NCI-H82 (cell line): ENCODE measurements around the gene ANXA3.

ENCODE experiments used
- DNase-seq: peaks from one replicate; lab custom pipeline; 2025; lab: John Stamatoyannopoulos, UW

The ANXA3 gene

GRCh38 chr4:78612398-78613178, 61.0 kb downstream of the ANXA3 start:
- DNase-seq: peak; percentile 37

- peak; percentile 16 for DNase-seq
Measured at GRCh38 chr4:78613522-78614321, 62.2 kb downstream of the ANXA3 start.

DNA sequence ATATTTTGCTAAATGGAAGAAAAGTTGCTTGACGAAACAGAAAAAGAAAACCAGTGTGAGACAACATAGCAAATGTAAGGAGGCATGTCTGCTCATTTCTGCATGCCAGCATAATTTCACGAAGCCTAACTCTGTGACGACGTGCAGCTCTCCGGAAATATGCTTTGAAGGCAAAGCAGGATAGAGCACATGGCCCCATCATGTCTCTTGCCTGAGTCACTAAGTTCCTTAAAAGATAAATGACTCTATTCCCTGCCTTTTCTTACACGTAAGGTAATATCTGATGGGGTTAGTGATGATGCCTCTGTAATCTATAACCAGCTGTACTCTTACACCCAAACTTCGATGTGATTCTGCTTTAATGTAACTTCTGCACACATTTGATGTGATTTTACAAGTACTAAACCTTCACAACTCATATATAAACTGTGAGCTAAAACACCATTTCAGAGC, 64.5 kb downstream of the ANXA3 start:
- no peak for DNase-seq

GRCh38 chr4:78618436-78618835, 66.9 kb downstream of the ANXA3 start:
- DNase-seq: no peak

DNA sequence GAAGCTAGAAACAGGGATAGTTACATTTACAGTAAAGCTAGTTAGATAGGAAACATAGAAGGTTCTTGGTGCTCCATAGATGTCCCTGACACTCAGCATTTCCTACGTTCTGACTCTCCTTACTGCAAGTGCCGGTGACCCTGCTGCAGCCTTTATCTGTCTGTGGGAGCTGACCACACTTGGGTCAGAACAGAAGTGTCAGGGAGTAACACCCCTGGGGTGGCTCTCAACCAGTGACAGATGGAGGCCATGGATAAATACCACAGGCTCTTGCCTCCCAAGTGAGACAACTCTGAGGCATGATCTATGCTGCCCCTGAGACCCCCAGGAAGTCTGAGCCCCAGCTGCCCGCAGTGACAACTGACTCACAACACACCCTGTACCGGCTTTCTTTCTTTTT, 69.8 kb downstream of the ANXA3 start:
- no peak for DNase-seq

DNA sequence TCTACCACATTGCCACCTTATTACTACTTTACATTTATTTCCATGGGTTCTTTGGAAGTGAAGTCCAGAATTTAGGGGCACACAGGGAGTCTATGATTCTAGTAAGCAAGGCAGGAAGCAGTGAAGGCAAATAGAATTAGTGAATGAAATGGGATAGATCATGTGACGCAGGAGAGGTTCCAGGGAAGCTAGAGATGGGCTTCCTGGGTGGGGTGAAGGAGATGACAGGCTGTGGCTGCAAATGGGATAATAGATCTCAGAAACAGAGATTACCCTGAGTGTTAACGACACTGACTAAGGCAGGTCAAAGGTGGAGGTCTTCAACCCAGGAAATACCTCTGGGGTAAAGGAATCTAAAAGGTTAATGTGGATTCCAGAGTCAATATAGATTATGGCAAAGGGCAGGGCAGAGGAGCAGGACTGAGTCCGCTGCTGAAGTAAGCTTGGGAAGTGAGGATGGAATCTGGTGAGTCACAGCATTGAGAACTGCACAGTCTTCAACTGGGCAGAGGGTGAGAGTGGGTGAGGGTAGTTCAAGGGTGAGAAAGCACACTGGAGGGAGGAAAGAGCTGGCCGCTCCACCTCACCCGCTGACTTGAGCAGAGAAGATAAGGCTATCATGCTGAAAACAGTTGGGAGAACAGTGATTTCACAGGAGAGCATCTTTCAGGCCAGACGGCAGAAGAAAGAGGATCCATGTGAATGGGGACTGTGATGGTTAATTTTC, 70.8 kb downstream of the ANXA3 start:
- peak; percentile 43 for DNase-seq

DNA sequence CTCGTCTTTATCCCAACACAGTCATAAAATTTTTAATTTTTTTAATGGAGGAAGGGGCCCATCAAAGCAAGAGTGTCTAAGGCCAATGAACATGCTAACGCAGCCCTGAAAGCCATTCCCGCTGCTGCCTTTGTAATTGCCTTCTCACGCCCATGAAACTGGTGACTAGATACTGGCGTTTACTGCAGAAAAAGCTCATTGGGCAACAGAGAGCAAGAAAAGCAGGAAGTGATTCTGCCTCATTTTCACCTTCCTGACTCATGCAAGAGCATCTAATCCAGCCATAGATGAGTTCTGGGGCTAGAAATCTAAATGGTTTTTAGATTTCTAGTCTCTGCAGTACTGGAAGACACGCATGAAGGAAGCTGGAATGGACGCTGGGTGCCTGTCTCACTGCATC, 72.5 kb downstream of the ANXA3 start:
- DNase-seq: no peak

DNA sequence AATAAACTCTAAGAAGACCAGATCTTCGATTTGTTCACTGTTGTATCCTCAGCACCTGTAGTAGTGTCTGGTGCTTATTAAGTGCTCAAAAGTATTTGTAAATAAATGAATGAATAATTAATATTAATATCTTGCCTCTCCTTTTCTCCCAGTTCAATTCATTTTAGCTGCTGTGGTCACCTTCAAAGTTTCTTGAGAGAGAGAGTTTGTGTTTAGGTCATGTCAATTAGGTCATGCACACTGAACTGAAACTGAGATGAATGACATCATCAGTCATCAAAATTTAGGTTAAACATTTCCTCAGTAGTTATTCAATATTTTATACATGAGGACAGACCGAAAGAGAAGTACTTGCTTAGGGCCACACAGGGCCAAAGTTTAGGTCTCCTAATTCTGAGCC, 73.5 kb downstream of the ANXA3 start:
- no peak for DNase-seq

GRCh38 chr4:78627046-78627965, 75.7 kb downstream of the ANXA3 start:
- no peak for DNase-seq

GRCh38 chr4:78627966-78628678, 76.6 kb downstream of the ANXA3 start:
- no peak for DNase-seq

DNA sequence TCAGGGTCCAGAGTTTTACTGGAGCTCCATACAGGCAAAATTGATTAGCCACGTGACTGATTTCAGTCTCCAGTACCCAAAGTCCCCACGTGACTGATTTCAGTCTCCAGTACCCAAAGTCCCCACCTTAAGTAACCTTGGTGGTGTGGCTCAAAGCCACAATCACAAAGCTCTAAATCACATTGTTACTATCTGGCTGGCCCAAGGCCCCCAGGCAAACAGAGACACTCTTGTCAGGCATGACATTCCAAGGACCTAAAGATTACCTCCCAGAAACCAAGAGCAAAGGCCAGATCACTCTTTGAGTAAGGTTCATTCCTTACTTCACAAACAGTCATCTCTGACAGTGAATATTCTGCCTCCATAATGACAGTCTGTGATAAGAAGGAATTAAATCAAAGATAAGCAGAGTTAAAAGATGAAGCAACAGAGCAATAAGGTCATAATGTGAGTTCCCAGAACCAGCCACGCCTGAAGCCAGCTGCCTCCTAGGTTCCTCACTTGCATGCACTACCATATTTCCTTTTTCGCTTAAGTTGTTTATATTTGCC, 78.5 kb downstream of the ANXA3 start:
- DNase-seq: peak; percentile 71

DNA sequence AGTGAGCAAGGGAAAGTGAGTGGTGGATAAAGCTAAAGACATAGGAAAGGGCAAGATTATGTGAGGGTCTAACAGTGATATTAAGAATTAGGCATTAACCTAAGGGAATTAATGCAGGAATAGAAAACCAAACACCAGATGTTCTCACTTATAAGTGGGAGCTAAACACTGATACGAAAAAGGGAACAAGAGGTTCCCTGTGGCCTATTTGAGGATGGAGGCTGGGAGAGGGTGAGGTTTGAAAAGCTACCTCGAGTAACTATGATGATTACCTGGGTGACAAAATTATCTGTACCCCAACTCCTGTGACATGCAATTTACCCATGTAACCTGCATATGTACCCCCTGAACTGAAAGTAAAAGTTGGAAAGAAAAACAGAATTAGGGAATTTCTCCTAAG, 79.0 kb downstream of the ANXA3 start:
- DNase-seq: peak; percentile 37

DNA sequence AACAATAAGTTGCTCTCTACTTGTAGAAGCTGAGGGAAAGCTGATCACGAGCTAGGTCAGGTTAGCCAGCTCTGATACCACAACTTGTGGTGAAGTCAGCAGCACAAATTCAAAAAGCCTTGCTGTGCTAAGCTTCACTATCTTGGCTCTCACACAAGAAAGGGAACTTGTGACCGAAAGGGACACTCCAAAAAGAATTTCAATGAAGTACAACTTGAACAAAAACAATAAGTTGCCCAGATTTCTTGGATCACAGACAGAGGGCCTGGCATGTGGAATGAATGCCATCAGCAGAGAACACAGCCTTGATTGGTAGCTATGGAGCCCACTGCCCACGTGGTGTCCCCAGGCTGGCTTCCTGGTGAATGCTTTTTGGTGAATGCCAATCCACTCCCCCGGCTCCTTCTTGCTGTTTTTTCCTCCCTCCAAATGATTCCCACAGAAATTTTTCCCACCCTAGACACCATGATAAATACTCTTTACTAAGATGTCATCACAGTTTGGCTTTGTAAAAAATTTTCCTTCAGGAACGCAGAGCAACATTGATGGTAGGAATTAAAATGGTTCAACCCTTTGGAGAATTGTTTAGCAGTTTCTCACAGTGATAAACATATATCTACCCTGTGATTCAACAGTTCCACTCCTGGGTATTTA, 82.6 kb downstream of the ANXA3 start:
- no peak for DNase-seq

- DNase-seq: no peak
Measured at GRCh38 chr4:78638337-78639172, 87.0 kb downstream of the ANXA3 start.

DNA sequence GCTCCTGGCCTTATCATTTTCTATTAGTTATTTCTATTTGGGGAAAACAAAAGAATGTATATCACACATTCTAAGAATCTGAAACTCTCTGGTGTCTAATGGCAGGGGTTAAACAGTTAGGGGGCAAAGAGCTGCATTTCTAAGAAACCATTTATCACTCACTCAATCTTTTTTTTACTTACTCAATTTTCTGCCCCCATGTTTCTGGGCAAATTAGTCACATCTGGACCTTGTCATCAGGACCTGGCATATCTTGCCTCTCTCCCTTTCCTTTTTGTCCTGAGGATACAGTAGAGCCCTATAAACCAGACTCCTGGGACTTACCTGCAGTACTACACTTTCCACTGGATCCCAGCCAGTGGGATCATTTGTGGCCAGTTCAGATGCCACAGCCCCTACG, 89.1 kb downstream of the ANXA3 start:
- DNase-seq: no peak

DNA sequence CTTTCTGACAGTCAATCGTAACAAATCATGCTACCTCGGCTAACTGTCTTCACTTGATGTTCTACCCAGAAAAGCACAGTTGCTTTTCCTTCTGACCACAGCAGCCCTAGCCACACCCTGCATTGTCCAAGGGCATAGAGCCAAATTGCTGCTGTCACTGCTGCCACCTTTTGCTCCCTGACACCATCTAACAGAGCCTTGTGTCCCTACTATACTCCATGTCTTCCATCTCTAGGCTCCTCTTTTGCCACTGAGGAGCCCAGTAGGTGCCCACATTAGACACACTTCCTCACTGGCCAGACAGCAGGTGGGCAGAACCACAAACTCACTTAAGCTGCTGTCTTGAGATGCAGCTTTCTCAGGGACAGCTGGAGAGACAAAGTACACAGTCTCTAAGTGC, 91.4 kb downstream of the ANXA3 start:
- DNase-seq: peak; percentile 30

DNA sequence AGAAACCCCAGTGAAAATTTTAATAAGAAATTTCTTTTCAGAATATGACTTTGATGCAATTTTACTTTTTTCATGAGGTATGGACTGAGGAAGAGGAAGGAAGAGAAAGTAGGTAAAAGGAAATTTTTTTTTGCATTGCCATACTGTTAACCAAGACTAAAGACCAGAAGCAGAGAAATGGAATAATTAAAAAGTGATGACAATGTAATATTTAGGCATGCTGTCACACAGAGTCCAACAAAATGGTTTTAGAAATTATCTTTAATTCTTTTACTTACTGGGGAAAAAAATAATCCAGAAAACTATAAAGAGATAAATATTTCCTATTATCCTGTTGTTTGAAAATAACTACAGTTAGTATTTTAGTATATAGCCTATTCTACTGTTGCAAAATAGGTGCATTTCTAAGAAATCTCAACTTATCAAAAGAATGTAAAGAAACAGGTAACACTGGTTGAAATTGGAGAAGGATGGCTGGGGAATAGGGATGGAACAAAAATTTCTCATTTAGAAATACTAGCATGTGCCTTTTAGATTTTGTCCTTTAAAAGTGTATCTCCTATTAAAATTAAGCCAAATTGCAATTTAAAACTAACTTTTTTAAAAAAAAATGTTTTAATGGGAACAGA, 92.6 kb downstream of the ANXA3 start:
- no peak for DNase-seq

- DNase-seq: peak; percentile 71
Measured at GRCh38 chr4:78644744-78645330, 93.3 kb downstream of the ANXA3 start.
